Thyroid gland (tissue), 4 donors: ENCODE results near the gene CUEDC2.
A peak's percentile ranks its signal among the peaks of the same experiment; 100 is the strongest.

Experiments used
- POLR2A ChIP-seq, 2 donors: fragments of 450-650 bp; IDR thresholded peaks; one replicate each; pipeline ENCODE4 v1.6.1; 2017; ENCODE audit warnings: antibody characterized with exemption in 2 of 2, mild to moderate bottlenecking in 2 of 2, moderate library complexity in 1 of 2
- TF ChIP-seq, protein P1 (sequence below), 6 experiments: fragments of 200-600 bp in 3 of 6; fragments of 450-650 bp in 3 of 6; sonication (generic) in 3 of 6; IDR thresholded peaks; one replicate each; pipeline ENCODE4 v1.5.1; 2016 to 2019; ENCODE audit warnings: antibody characterized with exemption in 6 of 6, mild to moderate bottlenecking in 2 of 6, inconsistent platforms in 1 of 6, moderate library complexity in 1 of 6

DNA sequence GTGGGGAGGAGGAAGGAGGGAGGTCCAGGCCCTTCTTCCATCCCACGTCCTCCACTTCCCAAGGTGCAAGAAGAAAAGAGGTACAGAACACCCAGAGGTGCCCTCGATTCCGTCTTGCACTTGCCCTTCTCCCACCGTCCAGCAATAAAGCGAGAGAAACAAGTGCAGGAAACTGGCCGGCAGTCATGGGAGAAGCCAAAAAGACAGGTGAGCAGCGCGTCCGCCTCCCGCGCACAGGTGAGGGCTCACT is 17.7 kb upstream of the CUEDC2 start:
- TF ChIP-seq, protein P1, sequence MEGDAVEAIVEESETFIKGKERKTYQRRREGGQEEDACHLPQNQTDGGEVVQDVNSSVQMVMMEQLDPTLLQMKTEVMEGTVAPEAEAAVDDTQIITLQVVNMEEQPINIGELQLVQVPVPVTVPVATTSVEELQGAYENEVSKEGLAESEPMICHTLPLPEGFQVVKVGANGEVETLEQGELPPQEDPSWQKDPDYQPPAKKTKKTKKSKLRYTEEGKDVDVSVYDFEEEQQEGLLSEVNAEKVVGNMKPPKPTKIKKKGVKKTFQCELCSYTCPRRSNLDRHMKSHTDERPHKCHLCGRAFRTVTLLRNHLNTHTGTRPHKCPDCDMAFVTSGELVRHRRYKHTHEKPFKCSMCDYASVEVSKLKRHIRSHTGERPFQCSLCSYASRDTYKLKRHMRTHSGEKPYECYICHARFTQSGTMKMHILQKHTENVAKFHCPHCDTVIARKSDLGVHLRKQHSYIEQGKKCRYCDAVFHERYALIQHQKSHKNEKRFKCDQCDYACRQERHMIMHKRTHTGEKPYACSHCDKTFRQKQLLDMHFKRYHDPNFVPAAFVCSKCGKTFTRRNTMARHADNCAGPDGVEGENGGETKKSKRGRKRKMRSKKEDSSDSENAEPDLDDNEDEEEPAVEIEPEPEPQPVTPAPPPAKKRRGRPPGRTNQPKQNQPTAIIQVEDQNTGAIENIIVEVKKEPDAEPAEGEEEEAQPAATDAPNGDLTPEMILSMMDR (IDR thresholded peaks at IDR 0.05), result peak in 1 of 6 experiments; percentile 12
- no peak for TF ChIP-seq POLR2A (IDR thresholded peaks at IDR 0.05)
